Medulla oblongata (tissue), 1 donor: Measurements from ENCODE around the gene PAGR1.
A peak's percentile ranks its signal among the peaks of the same experiment; 100 is the strongest.
"Not testable (repeated sequence)": the region's sequence is repeated elsewhere in the genome, so short reads cannot be mapped to it uniquely, and the experiment has no call there.

Experiments used
- DNase-seq: peaks from one replicate; pipeline ENCODE4 v3.0.0-alpha.2; 2015; ENCODE audit errors: extremely low spot score

The PAGR1 gene

DNA sequence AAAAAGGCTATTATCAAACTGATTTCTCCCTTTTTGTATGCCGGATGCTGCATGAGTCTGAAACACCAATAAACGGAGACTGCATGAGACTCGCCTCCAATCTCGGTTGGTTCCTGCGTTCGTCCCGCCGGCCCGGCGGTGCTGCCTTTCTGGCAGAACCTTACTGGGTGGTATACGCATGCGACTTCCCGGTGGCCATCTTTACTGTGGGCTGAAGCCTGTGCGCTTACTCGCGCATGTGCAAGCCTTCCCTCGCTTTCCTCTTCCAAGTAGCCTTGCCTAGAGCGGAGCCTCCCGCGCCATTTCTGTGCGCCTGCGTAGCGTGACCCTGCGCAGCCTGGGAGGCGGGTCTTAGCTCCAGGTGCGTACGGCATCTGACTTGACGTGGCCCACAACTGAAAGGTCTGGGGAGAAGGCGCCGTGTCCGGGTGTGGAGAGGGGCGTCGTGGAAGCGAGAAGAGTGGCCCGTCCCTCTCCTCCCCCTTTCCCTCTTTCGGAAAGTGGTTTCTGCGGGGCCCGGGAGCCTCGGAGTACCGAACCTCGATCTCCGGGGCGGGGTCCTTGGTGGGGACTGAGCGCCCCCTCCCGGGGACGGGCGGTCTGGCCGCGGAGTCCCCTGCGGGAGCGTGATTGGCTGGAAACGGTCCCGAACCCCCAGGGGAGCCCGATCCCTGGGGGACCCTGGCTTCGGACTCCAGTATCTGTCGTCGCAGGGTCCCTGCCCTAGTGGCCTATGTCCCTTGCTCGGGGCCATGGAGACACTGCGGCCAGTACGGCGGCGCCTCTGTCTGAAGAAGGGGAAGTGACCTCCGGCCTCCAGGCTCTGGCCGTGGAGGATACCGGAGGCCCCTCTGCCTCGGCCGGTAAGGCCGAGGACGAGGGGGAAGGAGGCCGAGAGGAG, at the start of gene PAGR1:
TSS of gene PAGR1 (plus strand) at position 360 of the 901 bp plus-strand sequence. CDS start at position 734, 374 bp downstream.
- peak; percentile 98 for DNase-seq

GRCh38 chr16:29766571-29766970, 49.4 kb upstream of the PAGR1 start:
- no peak for DNase-seq

GRCh38 chr16:29767062-29767461, 48.9 kb upstream of the PAGR1 start:
- no peak for DNase-seq

DNA sequence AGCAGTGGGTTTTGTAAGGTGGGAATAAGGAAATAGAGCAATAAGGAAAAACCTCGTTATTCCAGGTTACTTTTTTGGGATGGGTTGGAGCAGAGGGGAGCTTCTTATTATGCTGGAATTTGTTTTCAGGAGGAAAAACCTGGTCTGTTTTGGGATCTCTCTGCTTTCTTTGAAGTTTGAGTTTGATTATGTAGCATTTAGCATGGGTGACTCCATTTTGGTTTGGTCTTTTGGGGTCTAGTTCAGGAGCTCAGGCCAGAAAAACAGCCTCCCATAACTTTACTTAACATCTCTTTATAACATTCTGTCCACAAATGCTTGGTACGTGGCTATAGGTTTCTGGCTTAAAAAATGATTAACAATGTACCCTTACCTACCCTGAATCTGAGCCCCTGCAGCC, 46.4 kb upstream of the PAGR1 start:
- no peak for DNase-seq

DNA sequence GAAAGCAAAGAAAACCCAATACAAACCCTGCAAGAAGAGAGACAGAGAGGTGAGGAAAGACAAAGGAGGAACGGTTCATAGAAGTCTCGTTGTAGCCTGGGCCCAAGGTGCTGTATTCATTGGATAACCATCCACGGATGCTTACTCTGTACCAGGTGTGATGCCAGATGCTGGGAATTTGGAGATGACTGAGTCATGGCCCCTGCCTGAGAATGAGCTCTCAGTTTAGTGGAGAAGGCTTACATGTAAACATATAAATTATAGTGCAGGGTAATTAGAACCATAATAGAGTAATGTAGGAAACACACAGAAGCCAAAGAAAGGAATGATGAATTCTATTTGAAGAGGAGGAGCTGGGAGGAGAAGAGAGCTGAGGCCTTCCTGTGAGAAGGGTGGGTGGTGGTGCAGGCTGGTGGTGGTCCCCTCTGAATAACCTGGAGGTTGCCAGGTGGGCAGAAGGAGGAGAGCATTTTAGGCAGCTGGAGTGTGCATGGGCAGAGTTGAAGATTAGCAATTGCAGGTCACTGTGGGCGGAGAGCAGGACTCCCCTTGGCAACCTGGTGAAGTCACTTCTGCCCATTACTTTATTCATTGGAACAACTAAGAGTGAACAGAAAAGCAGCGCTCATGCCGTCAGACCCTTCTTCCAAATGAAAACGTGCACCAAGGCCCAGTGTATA, 45.6 kb upstream of the PAGR1 start:
- DNase-seq: no peak

DNA sequence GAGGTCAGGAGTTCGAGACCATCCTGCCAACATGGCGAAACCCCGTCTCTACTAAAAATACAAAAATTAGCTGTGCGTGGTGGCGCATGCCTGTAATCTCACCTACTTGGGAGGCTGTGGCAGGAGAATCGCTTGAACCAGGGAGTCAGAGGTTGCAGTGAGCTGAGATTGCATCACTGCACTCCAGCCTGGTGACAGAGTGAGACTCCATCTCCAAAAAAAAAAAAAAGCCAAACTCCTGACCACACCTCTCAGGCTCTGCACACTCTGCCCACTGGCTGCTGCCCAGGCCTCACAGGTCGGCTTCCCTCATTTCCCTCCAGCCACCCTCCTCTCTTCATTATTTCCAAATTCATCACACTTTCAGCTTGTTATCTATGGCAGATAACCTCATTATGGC, 43.6 kb upstream of the PAGR1 start:
- DNase-seq: not testable (repeated sequence)

GRCh38 chr16:29774730-29775129, 41.2 kb upstream of the PAGR1 start:
- no peak for DNase-seq

DNA sequence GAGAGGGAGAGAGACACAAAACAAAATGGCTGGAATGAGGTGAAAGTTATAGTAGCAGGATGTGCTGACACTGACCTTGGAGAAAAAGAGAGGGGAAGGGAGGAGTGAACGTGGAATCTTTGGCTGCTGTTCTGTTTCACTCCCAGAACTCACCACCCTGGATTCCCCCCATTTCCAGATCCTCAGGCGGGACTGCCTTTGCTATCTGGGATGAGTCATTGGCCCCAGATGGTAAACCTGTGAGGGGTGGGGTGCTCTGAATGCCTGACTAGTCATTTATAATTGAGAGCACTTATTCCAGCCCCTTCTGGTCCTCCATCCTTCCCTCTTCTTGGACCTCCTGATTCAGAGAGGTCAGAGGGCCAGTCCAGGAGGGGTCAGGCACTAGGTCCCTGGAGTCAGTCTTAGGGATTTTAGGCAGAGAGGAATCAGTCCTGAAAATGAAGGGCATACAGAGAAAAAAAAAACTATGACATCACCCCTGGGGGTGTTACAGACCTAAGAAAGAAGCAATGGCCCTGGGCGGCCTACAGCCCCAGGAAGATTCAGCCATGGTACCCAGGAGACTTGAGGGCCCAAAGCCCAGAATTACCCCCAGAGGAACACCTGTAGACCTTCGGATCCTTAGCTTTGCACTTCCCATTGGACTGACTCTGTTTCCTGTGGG, 40.1 kb upstream of the PAGR1 start:
- DNase-seq: no peak

GRCh38 chr16:29777576-29778350, 38.2 kb upstream of the PAGR1 start, which contains the start of gene ZG16:
TSS of gene ZG16 (plus strand) at chr16:29778256. CDS start at chr16:29779267, 1,011 bp downstream.
- no peak for DNase-seq

GRCh38 chr16:29779474-29779873, 36.5 kb upstream of the PAGR1 start:
- DNase-seq: no peak

- DNase-seq: not testable (repeated sequence)
Measured at GRCh38 chr16:29783094-29783953, 32.6 kb upstream of the PAGR1 start.

GRCh38 chr16:29784157-29784556, 31.8 kb upstream of the PAGR1 start:
- no peak for DNase-seq

GRCh38 chr16:29784901-29785500, 31.0 kb upstream of the PAGR1 start:
- peak; percentile 55 for DNase-seq

DNA sequence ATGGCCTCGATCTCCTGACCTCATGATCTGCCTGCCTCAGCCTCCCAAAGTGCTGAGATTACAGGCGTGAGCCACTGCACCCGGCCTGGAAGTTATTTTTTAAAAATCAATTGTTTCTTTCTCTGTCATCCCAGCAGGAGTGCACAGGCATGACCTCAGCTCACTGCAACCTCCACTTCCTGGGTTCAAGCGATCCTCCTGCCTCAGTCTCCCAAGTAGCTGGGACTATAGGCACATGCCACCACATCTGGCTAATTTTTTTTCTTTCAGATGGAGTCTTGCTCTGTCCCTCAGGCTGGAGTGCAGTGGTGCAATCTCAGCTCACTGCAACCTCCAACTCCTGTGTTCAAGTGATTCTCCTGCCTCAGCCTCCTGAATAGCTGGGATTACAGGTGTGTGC, 28.8 kb upstream of the PAGR1 start:
- not testable (repeated sequence) for DNase-seq

- no peak for DNase-seq
Measured at GRCh38 chr16:29789775-29790182, 26.2 kb upstream of the PAGR1 start.

DNA sequence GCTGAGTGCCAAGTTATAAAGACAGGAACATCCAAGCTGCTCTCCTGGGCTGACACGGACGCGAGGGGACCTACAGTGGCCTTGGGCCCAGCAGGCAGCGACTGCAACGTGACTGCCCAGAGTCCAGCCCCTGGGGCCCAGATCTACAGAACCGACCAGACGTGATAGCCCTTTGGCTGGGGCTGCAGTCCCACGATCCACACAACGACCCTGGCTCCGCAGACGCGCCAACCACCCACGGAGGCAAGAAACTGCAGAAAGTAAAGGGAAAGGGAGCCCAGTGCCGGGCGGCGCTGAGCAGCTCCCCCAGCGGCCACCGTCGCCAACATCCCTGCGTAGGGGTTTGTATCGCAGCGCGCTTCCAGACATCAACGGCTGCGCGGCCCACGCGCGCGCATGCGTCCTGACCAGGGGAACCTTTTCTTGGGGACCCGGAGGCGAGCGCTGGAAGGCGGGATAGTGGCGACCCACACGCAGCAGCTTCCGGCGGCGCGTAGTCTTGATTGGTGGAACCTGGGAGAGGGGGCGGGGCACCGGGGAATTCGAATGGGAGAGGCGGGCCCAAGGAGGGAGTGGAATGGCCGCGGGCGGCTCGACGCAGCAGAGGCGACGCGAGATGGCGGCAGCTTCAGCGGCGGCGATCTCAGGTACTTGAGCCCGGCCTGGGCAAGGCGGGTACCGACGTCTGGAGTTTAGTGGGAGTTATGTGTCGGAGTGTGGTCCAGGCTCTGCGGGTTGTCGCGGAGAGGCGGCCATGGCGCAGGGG, 25.6 kb upstream of the PAGR1 start, which contains the start of gene KIF22:
TSS of gene KIF22 (plus strand) at position 569 of the 766 bp plus-strand sequence. CDS start at position 578, 9 bp downstream.
- DNase-seq: peak; percentile 99

- no peak for DNase-seq
Measured at GRCh38 chr16:29790949-29791844, 24.8 kb upstream of the PAGR1 start.
